CD4-positive, alpha-beta T cell treated with Interferon alpha-2 for 1 hour (primary cell): ENCODE measurements around the gene MAFF.

Experiments
- DNase-seq, 2 donors: peaks; one replicate each; pipeline ENCODE4 v3.0.0-alpha.2; 2020 to 2022

Gene MAFF

GRCh38 chr22:38205261-38206128, 3.7 kb downstream of the MAFF start:
- DNase-seq = no peak

GRCh38 chr22:38207898-38208432, 6.2 kb downstream of the MAFF start:
- no peak for DNase-seq

DNA sequence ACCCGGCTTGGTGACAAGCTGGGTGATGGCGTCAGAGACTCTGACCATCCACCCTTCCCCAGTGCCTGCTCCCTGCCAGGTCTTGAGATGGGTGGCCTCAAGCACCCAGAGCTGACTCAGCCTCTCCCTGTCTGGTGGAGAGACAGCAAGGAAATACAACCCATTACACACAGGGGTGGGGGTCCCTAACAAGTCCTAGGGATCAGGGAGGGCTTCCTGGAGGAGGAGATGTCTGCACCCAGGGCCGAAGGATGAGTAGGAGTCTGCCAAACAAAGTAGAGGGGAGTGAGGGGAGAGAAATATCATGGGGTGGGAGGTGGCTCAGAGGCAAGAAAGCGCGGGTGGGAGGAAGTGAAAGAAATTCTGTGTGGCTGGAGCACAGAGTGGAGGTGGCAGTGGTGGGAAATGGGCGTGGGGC, 6.8 kb downstream of the MAFF start:
- DNase-seq = no peak

GRCh38 chr22:38211556-38211955, 9.8 kb downstream of the MAFF start:
- DNase-seq = no peak

DNA sequence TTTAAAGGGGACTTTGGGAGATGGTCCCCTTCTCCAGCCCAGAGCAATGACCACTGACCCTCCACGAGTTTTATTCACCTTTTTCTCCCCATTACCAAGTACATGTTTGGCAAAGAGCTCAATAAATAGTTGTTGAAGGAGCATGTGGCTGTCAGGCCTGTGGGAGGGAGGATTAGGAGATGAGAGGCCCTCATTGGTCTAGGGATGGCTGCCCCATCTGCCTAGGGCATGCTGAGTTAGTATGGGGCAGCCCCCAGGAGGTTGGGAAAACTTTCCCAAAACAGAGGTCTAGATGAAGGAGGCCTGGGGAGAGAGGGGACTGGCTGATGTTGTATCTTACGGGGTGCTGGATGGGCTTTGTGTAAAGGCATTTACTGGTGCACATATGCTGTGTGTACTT, 10.6 kb downstream of the MAFF start:
- no peak for DNase-seq

GRCh38 chr22:38213319-38213989, 11.7 kb downstream of the MAFF start:
- peak in 1 of 2 donors; percentile 17 for DNase-seq

DNA sequence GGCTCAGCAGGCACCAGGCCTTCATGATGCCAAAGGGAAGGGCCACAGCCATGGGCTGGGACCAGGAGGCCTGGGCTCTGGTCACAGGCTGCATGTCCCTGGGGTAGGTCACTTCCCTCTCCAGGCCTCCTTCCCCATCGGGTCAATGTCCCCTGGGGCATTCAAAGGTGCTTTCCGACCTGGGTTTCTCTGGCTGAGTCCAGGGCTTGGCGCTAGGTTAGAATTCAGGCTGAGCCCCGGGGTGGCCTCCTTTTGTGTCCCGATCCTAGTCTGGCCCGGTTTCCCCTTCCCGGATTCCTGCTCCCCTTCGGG, 12.2 kb downstream of the MAFF start:
- no peak for DNase-seq

DNA sequence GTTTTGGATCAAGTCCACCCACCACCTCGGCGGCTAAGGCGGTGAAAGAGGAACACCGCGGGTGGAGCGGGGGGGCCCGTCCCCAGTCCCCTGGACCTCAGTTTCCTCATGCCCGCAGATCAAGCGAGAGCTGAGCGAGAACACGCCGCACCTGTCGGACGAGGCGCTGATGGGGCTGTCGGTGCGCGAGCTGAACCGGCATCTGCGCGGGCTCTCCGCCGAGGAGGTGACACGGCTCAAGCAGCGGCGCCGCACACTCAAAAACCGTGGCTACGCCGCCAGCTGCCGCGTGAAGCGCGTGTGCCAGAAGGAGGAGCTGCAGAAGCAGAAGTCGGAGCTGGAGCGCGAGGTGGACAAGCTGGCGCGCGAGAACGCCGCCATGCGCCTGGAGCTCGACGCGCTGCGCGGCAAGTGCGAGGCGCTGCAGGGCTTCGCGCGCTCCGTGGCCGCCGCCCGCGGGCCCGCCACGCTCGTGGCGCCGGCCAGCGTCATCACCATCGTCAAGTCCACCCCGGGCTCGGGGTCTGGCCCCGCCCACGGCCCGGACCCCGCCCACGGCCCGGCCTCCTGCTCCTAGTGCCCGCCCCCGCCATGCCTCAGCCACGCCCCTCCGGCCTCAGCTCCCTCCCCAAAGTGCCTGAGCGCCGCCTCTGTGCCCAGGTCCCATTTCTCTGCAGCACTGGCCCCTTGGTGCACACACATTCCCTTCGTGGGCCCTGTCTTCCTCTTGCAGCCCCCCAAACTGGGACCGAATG, 12.7 kb downstream of the MAFF start:
- DNase-seq = peak; percentile 76 to 90

DNA sequence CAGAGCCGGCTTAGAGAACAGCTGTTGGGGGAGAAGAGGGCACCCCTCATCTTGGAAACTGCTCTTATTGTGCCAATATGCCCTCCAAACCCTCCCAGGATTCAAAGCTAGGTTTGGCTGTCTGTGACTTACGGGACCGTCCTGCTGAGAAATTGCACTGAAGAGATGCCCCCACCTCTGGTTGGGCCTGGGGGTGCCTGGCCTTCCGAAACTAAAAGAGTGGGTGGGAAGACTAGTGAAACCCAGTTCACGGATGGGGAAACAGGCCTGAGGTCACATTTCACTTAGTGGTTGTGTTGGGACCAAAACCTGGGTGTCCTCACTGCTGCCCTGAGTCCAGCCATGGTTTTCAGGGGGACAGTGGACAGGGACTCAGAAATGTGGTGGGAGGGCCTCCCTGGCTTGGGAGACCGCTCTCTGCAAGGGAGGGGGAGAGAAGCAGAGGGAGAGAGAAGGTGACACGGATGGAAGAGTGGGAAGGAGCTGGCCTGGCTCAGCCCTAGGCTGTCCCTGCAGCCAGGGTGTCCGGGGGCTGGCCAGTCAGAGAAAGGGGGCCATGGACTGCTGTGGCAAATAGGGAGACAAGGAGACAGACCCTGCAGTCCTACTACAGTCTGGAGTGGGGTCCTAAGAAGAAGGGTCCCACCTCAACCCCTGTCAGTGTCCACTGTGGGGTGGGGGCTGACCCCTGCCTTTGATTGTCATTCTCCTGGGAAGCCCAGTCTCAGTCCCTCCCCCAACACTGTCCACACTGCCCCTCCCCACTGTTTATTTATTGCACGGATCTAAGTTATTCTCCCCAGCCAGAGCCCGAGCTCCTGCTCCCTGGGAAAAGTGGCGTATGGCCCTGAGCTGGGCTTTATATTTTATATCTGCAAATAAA, 13.6 kb downstream of the MAFF start:
- no peak for DNase-seq

- DNase-seq = peak; percentile 41 to 72
These were observed 17.1 kb downstream of the MAFF start for GRCh38 chr22:38218661-38219622.

- DNase-seq = no peak
These were observed 17.8 kb downstream of the MAFF start for GRCh38 chr22:38219632-38220031.

- no peak for DNase-seq
These were observed 18.4 kb downstream of the MAFF start for GRCh38 chr22:38220163-38220562.

DNA sequence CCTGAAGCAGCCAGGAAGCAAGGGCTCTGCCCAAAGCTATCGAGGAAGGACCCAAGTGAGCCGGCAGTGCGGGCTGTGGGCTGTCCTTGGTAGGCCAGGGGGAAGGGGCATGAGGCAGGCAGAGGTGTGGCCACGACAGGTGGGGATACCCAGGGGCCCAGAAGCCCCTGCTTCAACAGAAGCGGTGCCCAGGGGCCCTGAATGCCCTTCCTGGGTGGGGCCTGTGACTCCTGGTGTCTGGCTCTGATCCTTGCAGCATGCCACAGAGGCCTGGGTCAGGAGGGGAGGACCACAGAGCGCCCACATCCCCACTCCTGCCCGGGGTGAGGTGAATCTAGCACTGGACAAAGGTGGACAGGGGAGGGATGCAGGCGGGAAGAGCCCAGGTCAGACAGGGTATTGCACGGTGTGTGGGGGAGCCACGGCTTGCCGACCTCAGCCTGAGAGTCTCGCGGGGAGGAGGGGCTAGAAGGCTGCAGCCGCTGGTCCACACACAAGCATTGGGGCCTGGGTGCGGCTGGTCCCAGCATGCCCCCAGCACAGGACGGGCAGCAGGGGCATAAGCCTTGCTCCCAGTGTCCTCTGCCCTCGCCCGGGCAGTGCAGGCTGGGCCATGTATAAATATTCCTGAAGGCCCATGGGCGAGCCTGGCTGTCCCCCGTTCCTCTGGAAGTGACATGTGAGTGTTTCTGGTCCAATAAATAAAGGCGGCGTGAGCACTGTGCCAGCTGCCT, 19.0 kb downstream of the MAFF start:
- DNase-seq = no peak

DNA sequence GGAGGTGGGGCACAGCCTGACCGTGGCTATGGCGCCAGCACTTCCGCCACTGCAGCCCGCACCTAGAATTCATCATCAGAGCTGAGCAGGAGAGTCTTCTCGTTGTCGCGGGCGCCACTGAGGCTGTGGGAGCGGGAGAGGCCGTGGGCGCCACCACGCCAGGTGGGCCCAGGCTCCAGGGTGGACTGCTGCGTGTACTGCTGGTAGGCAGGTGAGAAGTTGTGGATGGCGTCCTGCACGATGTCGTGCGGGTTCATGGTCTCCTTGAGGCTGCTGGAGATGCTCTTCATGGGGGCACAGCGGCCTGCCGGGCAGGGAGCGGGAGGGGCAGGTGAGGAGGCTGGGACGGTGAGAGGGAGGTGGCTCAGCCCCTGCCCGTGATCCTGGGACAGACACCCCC, 19.6 kb downstream of the MAFF start:
- no peak for DNase-seq

GRCh38 chr22:38221908-38222796, 20.4 kb downstream of the MAFF start:
- no peak for DNase-seq

DNA sequence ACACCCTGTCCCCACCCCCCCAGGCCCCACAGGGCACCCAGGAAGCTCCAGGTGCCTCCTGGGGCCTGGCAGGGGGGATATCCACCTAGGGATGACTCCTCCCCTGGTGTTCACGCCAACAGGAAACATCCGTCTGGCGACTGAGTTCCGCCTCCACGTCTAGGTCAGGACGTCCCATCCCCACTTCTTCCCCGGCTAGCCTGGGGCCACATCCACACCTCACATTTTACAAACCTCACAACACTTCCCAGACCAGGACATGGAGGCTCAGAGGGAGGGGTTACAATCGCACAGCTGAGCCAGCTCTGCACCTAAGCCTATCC, 21.0 kb downstream of the MAFF start:
- DNase-seq = no peak

- no peak for DNase-seq
These were observed 21.6 kb downstream of the MAFF start for GRCh38 chr22:38223289-38223960.

- no peak for DNase-seq
These were observed 25.3 kb downstream of the MAFF start for GRCh38 chr22:38226853-38227649.
